K562 (cell line): ENCODE measurements around the gene ABT1. TPM values are rescaled to one million over a fixed set of nuclear protein-coding genes. Genes with fewer than 3 reads are reported as not detected.

Experiments used
- AFF4 ChIP-seq: sonication (generic); formaldehyde crosslinking; IDR thresholded peaks from 2 replicates; pipeline ENCODE4 v1.8.0; 2023; ENCODE audit warnings: mild to moderate bottlenecking, missing genetic modification reagents
- CHD7 ChIP-seq: fragments of 200-600 bp; sonication (generic); IDR thresholded peaks from one replicate; pipeline ENCODE4 v1.6.1; 2012; ENCODE audit warnings: mild to moderate bottlenecking, low read depth, low read length, inconsistent platforms
- FOS ChIP-seq: IDR thresholded peaks from 3 replicates; pipeline ENCODE4 v1.6.1; 2011; ENCODE audit not compliant: insufficient read length; ENCODE audit errors: extremely low read depth
- GABPB2 ChIP-seq: fragments of 250-450 bp; sonication (Bioruptor Pico); conservative IDR thresholded peaks from 2 replicates; pipeline ENCODE4 v1.5.1; 2021; ENCODE audit warnings: mild to moderate bottlenecking
- NKRF ChIP-seq: fragments of 450-650 bp; IDR thresholded peaks from 2 replicates; pipeline ENCODE4 v1.6.1; 2016; ENCODE audit warnings: borderline replicate concordance
- RFX1 ChIP-seq: fragments of 450-650 bp; IDR thresholded peaks from 2 replicates; pipeline ENCODE4 v1.6.1; 2016; ENCODE audit warnings: mild to moderate bottlenecking, moderate library complexity
- RUNX1 ChIP-seq: sonication (generic); IDR thresholded peaks from 2 replicates; pipeline ENCODE4 v1.6.1; 2016; ENCODE audit warnings: antibody characterized with exemption, low read depth
- YBX1 ChIP-seq: fragments of 450-650 bp; IDR thresholded peaks from 2 replicates; pipeline ENCODE4 v1.7.1; 2016; ENCODE audit warnings: mild to moderate bottlenecking
- ZNF23 ChIP-seq: fragments of 250-450 bp; sonication (Bioruptor Pico); IDR thresholded peaks from 2 replicates; pipeline ENCODE4 v1.4.0; 2020; ENCODE audit warnings: mild to moderate bottlenecking
- ZNF436 ChIP-seq: fragments of 250-450, 450-650 bp; sonication (Bioruptor Pico); formaldehyde crosslinking; IDR thresholded peaks from 2 replicates; pipeline ENCODE4 v1.7.0; 2020; ENCODE audit warnings: mild to moderate bottlenecking
- polyA plus RNA-seq, 8 experiments: library from polyadenylated mRNA; depleted of rRNA in 4 of 8; stranded (reverse) in 5 of 8; unstranded in 3 of 8; fragments of >200 nt; fragmentation: Nextera tagmentation in 2 of 8; fragmentation: Illumina TruSeq in 1 of 8; extraction: Ambion mirVana in 2 of 8; extraction: Trizol in 1 of 8; gene quantifications; 2 replicates each; pipeline versions ENCODE4 v1.2.1 to v1.2.3, GENCODE V29; 2011 to 2014; ENCODE audit warnings: inconsistent platforms in 1 of 8, missing spikeins in 1 of 8
- total RNA-seq, 7 experiments: library from RNA; depleted of rRNA in 6 of 7; stranded (reverse); fragments of >200 nt in 6 of 7; fragmentation: Illumina TruSeq in 2 of 7; extraction: Trizol in 2 of 7; gene quantifications; 2 replicates each; pipeline versions ENCODE4 v1.2.1 to v1.2.3, GENCODE V29; 2011 to 2021; ENCODE audit warnings: low replicate concordance in 1 of 7

The ABT1 gene
- total and polyA plus RNA-seq, 9 of the 15 experiments (the other 6 are each of a cell fraction or from before 2014, with no cell fraction given), result 8.8 to 52.7 (median 40.7) TPM

- TF ChIP-seq CHD7 (peak; percentile 47), NKRF (peak; percentile 94), RFX1 (peak; percentile 61), GABPB2 (CRISPR knock-in tag) (0 out of 2 replicates have a peak, but pooled peaks have one; percentile 28), AFF4 (no peak; the same call in 1 of the 2 replicates), RUNX1 (peak; percentile 41; the same call in 1 of the 2 replicates), ZNF23 (CRISPR knock-in tag) (no peak), FOS (no peak), ZNF436 (CRISPR knock-in tag) (no peak), YBX1 (no peak)
Observed at GRCh38 chr6:26596579-26597388, at the start of gene ABT1 (continued).
